H9 (cell line): ENCODE results near the gene TTLL4. TPM values are rescaled to one million over a fixed set of nuclear protein-coding genes. Genes with fewer than 3 reads are reported as not detected.

Experiments used
- DNase-seq: peaks from one replicate; pipeline ENCODE4 v3.0.0-alpha.2; 2017
- H2AFZ ChIP-seq: one replicate; pipeline ENCODE4 v1.6.1; 2013; ENCODE audit warnings: mild to moderate bottlenecking, low read length, control low read depth, moderate library complexity
- H2AK5ac ChIP-seq: 2 replicates; pipeline ENCODE4 v1.6.1; 2013; ENCODE audit warnings: low read length, control low read depth, mixed read lengths; ENCODE audit not compliant: insufficient read length
- H2BK120ac ChIP-seq: one replicate; pipeline ENCODE4 v1.6.1; 2013; ENCODE audit warnings: low read depth, mild to moderate bottlenecking, low read length, control low read depth, inconsistent platforms; ENCODE audit not compliant: poor library complexity, severe bottlenecking
- H2BK12ac ChIP-seq: 2 replicates; pipeline ENCODE4 v1.6.1; 2013; ENCODE audit warnings: low read length, control low read depth, mixed read lengths, low read depth; ENCODE audit not compliant: insufficient read length
- H2BK15ac ChIP-seq: 2 replicates; pipeline ENCODE4 v1.6.1; 2013; ENCODE audit warnings: low read depth, low read length, control low read depth
- H2BK20ac ChIP-seq: one replicate; pipeline ENCODE4 v1.6.1; 2013; ENCODE audit warnings: low read depth, mild to moderate bottlenecking, low read length, control low read depth, inconsistent platforms; ENCODE audit not compliant: poor library complexity, severe bottlenecking
- H2BK5ac ChIP-seq: 2 replicates; pipeline ENCODE4 v1.6.1; 2013; ENCODE audit warnings: low read length, control low read depth, mixed read lengths; ENCODE audit not compliant: insufficient read length
- H3K14ac ChIP-seq: 2 replicates; pipeline ENCODE4 v1.6.1; 2013; ENCODE audit warnings: low read length, control low read depth; ENCODE audit not compliant: insufficient read depth
- H3K18ac ChIP-seq: 2 replicates; pipeline ENCODE4 v1.6.1; 2013; ENCODE audit warnings: low read depth, mild to moderate bottlenecking, mixed read lengths, low read length, control low read depth; ENCODE audit not compliant: insufficient read length
- H3K23ac ChIP-seq: 2 replicates; pipeline ENCODE4 v1.6.1; 2013; ENCODE audit warnings: low read length, control low read depth, mixed read lengths, low read depth; ENCODE audit not compliant: insufficient read length
- H3K23me2 ChIP-seq: 2 replicates; pipeline ENCODE4 v1.6.1; 2013; ENCODE audit warnings: low read depth, mild to moderate bottlenecking, mixed read lengths, low read length, control low read depth; ENCODE audit not compliant: insufficient read length, poor library complexity, severe bottlenecking
- H3K27ac ChIP-seq: 2 replicates; pipeline ENCODE4 v1.5.1; 2013; ENCODE audit warnings: low read length, control low read depth, mixed read lengths, low read depth; ENCODE audit not compliant: insufficient read length
- H3K27me3 ChIP-seq: 2 replicates; pipeline ENCODE4 v1.6.1; 2013; ENCODE audit warnings: low read length, control low read depth, inconsistent platforms; ENCODE audit not compliant: insufficient read depth
- H3K4ac ChIP-seq: 2 replicates; pipeline ENCODE4 v1.6.1; 2013; ENCODE audit warnings: low read depth, mild to moderate bottlenecking, control low read depth, inconsistent platforms, low read length, moderate library complexity
- H3K4me1 ChIP-seq: 2 replicates; pipeline ENCODE4 v1.6.1; 2013; ENCODE audit warnings: low read length, control low read depth, inconsistent platforms; ENCODE audit not compliant: insufficient read depth
- H3K4me2 ChIP-seq: 2 replicates; pipeline ENCODE4 v1.6.1; 2013; ENCODE audit warnings: low read length, control low read depth, mixed read lengths; ENCODE audit not compliant: insufficient read length, insufficient read depth
- H3K56ac ChIP-seq: 2 replicates; pipeline ENCODE4 v1.6.1; 2013; ENCODE audit warnings: low read depth, mild to moderate bottlenecking, mixed read lengths, low read length, control low read depth; ENCODE audit not compliant: insufficient read length
- H3K79me1 ChIP-seq: 2 replicates; pipeline ENCODE4 v1.6.1; 2013; ENCODE audit warnings: low read depth, mild to moderate bottlenecking, moderate library complexity, low read length, control low read depth, inconsistent platforms; ENCODE audit not compliant: insufficient read depth, poor library complexity, severe bottlenecking
- H3K79me2 ChIP-seq: 2 replicates; pipeline ENCODE4 v1.6.1; 2013; ENCODE audit warnings: low read length, control low read depth, inconsistent platforms; ENCODE audit not compliant: insufficient read depth
- H3K9ac ChIP-seq: 2 replicates; pipeline ENCODE4 v1.6.1; 2013; ENCODE audit warnings: low read length, control low read depth, mixed read lengths; ENCODE audit not compliant: insufficient read length; ENCODE audit errors: extremely low read depth
- H3K9me3 ChIP-seq: one replicate; pipeline ENCODE4 v1.6.1; 2013; ENCODE audit warnings: low read depth, low read length, inconsistent platforms; ENCODE audit not compliant: control insufficient read depth
- H3T11ph ChIP-seq: one replicate; pipeline ENCODE4 v1.6.1; 2013; ENCODE audit warnings: mild to moderate bottlenecking, low read length, control low read depth, inconsistent platforms
- H4K20me1 ChIP-seq: one replicate; pipeline ENCODE4 v1.6.1; 2013; ENCODE audit not compliant: control insufficient read depth, insufficient read length, insufficient read depth
- H4K5ac ChIP-seq: 2 replicates; pipeline ENCODE4 v1.6.1; 2013; ENCODE audit warnings: low read depth, mild to moderate bottlenecking, mixed read lengths, low read length, control low read depth; ENCODE audit not compliant: insufficient read length
- H4K8ac ChIP-seq: replicated peaks from 2 replicates; pipeline ENCODE4 v1.6.1; 2013; ENCODE audit warnings: low read length, control low read depth, mixed read lengths, low read depth; ENCODE audit not compliant: insufficient read length
- H4K91ac ChIP-seq: 2 replicates; pipeline ENCODE4 v1.6.1; 2013; ENCODE audit warnings: low read depth, mild to moderate bottlenecking, moderate library complexity, mixed read lengths, low read length, control low read depth; ENCODE audit not compliant: insufficient read length
- H3K27ac Mint-ChIP-seq, 3 experiments: 2 replicates in 2 of 3; 3 replicates in 1 of 3; pipeline ENCODE4 v1.8.0; 2020 to 2021; ENCODE audit warnings: mixed read lengths in 3 of 3, mild to moderate bottlenecking in 1 of 3, moderate library complexity in 1 of 3
- H3K27me3 Mint-ChIP-seq: 2 replicates; pipeline ENCODE4 v1.8.0; 2021; ENCODE audit warnings: low read depth, mild to moderate bottlenecking, moderate library complexity, mixed read lengths
- H3K36me3 Mint-ChIP-seq, 3 experiments: 2 replicates in 2 of 3; 3 replicates in 1 of 3; pipeline ENCODE4 v1.8.0; 2020 to 2021; ENCODE audit warnings: low read depth in 3 of 3, mixed read lengths in 3 of 3; ENCODE audit not compliant: insufficient read depth in 1 of 3
- H3K4me1 Mint-ChIP-seq, 2 experiments: 2 replicates each; pipeline ENCODE4 v1.8.0; 2020; ENCODE audit warnings: mixed read lengths in 2 of 2
- H3K4me3 Mint-ChIP-seq, 2 experiments: 2 replicates in 1 of 2; 3 replicates in 1 of 2; pipeline ENCODE4 v1.8.0; 2020 to 2021; ENCODE audit warnings: mild to moderate bottlenecking in 2 of 2, mixed read lengths in 2 of 2, moderate library complexity in 1 of 2
- H3K9me3 Mint-ChIP-seq, 2 experiments: 2 replicates in 1 of 2; 3 replicates in 1 of 2; pipeline ENCODE4 v1.8.0; 2020; ENCODE audit warnings: mild to moderate bottlenecking in 2 of 2, mixed read lengths in 2 of 2, moderate library complexity in 1 of 2
- CTCF ChIP-seq: fragments of 200-600 bp; sonication (generic); conservative IDR thresholded peaks from 3 replicates; pipeline ENCODE4 v1.8.0; 2021; ENCODE audit warnings: antibody characterized with exemption, mild to moderate bottlenecking
- WGBS: extraction: QIAGEN DNeasy Blood & Tissue Kit; methylation state at CpG from one replicate; pipeline ENCODE4 v1.1.7; 2013; ENCODE audit warnings: missing lambda C conversion rate, low lambda C conversion rate, mixed read lengths; ENCODE audit not compliant: insufficient read length; ENCODE audit errors: extremely low coverage; 5-methylcytosine and 5-hydroxymethylcytosine counted together
- total RNA-seq: library from RNA; stranded (reverse); gene quantifications from 2 replicates; pipeline ENCODE4 v1.2.1, GENCODE V29; 2021

Gene TTLL4
- total RNA-seq, 1 experiment from 2014 or later = 96.4 TPM

GRCh38 chr2:218780046-218780445, 69.4 kb downstream of the TTLL4 start:
- Histone ChIP-seq H2AFZ (no peak overlapping the region), H4K8ac (no peak overlapping the region), H3K27me3 (peaks cover 4% of the 10 kb centered on the region; the same call in 1 of the 2 replicates), H2BK12ac (no peak overlapping the region), H3K4me2 (no peak overlapping the region), H2BK120ac (no peak overlapping the region), H2BK5ac (no peak overlapping the region), H3K79me1 (no peaks in the 10 kb centered on the region), H2AK5ac (no peak overlapping the region), H2BK20ac (no peak overlapping the region), H3K56ac (no peak overlapping the region), H4K5ac (no peak overlapping the region), H3T11ph (no peak overlapping the region), H3K23me2 (peaks cover 14% of the 10 kb centered on the region), H3K4ac (no peak overlapping the region), H2BK15ac (no peak overlapping the region), H3K9me3 (no peaks in the 10 kb centered on the region), H3K14ac (no peak overlapping the region), H4K91ac (no peak overlapping the region), H3K18ac (no peak overlapping the region), H4K20me1 (no peaks in the 10 kb centered on the region), H3K9ac (no peak overlapping the region), H3K79me2 (no peaks in the 10 kb centered on the region), H3K23ac (no peak overlapping the region), H3K4me1 (no peaks in the 10 kb centered on the region), H3K27ac (no peak overlapping the region)
- no peak for DNase-seq
- Mint-ChIP-seq H3K27ac (no peak overlapping the region), H3K4me3 (no peak overlapping the region), H3K4me1 (peaks cover 11 to 20% of the 10 kb centered on the region in 2 experiments), H3K27me3 (peaks cover 48% of the 10 kb centered on the region), H3K36me3 (peaks cover 0 to 11% (median 11%) of the 10 kb centered on the region in 3 experiments; a peak in 5 of 7 replicates), H3K9me3 (peaks cover 4 to 14% of the 10 kb centered on the region in 2 experiments; a peak in 3 of 5 replicates)
- WGBS = no CpG with 5 or more reads among the region's 2 CpGs
- no peak for TF ChIP-seq CTCF
